ENCODE results near the gene PHLPP2. TPM values are rescaled to one million over a fixed set of nuclear protein-coding genes. Genes with fewer than 3 reads are reported as not detected.

Gene PHLPP2
- polyA plus RNA-seq, 4 donors = 8.8 to 11.8 (median 10.0) TPM

DNA sequence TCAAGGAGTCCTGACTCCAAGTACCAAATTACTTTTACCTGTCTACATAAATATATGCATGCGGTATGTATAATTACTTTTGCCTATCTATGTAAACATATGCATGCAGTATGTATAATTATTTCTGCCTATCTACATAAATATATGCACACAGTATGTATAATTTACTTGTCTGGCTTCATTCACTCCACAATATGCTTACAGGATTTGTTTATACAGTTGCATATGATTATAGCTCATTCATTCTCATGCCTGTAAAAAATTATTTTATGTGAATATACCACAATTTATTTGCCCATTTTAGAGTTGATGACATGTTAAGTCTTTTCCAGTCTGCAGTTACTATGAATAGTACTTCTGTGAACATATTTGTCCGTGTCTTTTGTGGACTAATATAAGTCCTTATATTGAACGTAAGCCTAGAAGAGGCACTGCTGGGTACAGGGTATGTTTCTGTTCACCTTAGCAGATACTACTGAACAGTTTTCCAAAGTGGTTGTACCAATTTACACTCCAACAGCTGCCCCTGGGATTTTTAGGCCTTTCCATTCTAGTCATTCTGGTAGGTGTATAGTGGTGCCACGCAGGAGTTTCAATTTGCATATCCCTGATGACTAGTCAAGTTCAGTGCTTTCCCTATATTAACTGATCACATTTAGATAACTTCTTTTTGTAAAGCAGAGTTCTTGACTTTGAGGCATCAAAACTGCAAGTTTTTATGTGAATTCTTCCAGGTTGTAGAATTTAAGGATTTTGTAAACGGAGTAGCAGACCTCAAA is 51.5 kb downstream of the PHLPP2 start:
- no peak for DNase-seq (ENCODE audit: low read depth in 4 of 4, low spot score in 3 of 4)

GRCh38 chr16:71672125-71672524 is 52.4 kb downstream of the PHLPP2 start:
- no peak for DNase-seq (ENCODE audit: low read depth in 4 of 4, low spot score in 3 of 4)

DNA sequence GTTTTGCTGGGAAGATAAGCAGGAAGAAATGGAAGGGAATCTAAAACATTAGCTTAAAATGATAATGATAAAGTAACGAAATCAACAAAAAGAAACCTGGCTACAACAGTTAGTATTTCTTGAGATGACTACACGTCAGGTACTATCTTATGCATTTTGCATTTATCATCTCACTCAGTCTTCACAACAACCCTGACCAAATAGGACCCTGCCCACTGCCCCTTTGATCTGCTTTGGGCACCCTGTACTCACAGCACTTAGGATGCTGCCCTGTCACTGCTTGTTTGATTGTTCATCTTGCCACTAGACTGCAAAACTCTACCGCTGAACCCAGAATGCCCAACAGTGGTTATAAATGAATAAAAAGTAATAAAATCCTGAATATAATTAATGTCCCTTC is 53.3 kb downstream of the PHLPP2 start:
- DNase-seq (ENCODE audit: low read depth in 4 of 4, low spot score in 3 of 4) = no peak

- peak in 1 of 4 donors; percentile 16 for DNase-seq (ENCODE audit: low read depth in 4 of 4, low spot score in 3 of 4)
Measured at GRCh38 chr16:71670537-71670936, 54.0 kb downstream of the PHLPP2 start.

DNA sequence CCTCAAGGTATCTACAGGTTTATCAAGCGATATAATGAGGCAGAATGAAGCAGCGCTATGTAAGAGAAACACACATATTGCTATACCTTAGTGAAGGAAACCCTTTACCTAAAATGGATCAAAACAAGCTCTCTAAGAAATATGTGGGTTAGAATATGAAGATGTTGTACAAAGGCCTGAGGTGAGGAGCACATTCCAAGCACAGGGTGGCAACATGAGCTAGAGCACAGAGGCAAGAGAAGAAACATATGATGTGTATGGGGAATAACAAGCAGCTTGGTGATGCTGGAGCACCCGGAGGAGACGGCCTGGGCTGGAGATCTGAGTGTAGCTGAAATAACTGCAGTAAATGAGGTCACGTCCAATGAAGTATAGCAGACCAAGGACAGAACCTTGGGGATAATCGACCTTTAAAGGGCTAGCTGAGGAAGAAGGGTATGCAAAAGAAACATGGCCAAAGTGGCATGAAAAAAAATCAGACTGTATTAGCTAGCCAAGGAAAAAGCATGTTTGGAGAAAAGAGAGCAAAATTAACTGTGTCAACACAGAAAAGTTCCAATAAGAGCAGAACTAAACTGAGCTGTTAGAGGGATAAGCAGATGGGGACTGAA is 54.5 kb downstream of the PHLPP2 start:
- DNase-seq (ENCODE audit: low read depth in 4 of 4, low spot score in 3 of 4) = no peak

GRCh38 chr16:71666928-71667707 is 57.4 kb downstream of the PHLPP2 start:
- no peak for DNase-seq (ENCODE audit: low read depth in 4 of 4, low spot score in 3 of 4)

DNA sequence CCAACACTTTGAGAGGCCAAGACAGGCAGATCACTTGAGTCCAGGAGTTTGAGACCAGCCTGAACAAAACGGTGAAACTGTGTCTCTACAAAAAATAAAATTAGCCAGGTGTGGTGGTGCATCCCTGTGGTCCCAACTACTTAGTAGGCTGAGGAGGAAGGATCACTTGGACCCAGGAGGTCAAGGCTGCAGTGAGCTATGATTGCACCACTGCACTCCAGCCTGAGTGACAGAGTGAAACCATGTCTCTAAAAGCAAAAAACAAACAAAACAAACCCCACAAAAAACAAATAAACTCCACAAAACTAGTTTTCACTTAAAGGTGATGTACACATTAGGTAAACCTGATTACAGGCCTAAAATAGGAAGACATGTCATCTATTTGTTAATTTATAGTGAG is 58.2 kb downstream of the PHLPP2 start:
- DNase-seq (ENCODE audit: low read depth in 4 of 4, low spot score in 3 of 4) = no peak

DNA sequence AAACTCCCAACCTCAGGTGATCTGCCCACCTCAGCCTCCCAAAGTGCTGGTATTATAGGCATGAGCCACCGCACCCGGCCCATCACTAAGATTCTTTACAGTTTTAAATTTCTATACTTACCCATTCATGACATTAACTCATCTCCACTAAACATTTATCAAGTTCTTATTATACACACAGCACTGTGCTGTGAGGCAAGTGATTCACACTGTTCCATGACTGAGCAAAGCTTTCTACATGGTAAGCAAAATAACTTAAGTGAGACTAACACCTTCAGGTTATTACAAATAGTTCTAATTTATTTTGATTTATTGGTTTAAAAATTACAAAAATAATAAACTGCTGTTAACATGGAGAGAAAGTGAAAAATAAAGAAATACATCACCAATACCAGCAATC is 65.0 kb downstream of the PHLPP2 start:
- DNase-seq (ENCODE audit: low read depth in 4 of 4, low spot score in 3 of 4) = no peak

DNA sequence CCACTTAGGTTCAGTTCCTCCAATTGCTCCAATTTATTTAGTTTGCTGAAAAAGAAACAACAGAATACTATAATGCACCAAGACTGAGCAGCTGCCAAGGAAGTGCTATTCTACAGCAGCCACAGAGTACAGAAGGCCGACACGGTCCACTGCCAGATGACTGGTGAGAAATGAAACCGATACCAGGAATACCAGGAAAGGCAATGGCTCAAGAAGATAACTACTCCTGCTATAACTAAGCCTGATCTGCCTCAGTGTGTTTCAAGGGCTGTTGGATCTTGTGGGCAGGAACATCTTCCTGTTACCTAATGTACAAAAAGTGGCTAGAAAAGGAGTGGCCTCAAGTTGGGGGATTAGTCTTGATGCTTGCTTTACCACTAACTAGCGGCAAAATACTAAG is 65.7 kb downstream of the PHLPP2 start:
- DNase-seq (ENCODE audit: low read depth in 4 of 4, low spot score in 3 of 4) = peak; percentile 5 to 24 (median 14)

DNA sequence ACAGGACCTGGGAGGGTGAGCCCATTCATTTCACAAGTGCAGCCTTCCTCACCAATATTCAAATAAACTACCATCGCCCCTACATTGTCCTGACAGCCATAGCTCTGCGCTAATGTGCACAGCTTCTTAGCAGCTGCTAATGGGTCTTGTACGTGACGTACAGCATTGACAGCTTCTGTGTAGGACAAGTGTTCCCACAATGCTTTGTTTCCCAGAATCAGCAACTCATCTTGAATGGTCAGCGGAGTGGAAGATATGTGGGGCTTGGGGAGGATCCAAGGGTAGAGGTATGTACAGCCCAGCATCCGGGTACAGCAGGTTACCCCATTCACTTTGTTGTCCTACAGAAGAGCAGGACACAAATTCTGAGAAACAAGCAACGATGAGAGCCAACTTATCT is 74.8 kb downstream of the PHLPP2 start:
- DNase-seq (ENCODE audit: low read depth in 4 of 4, low spot score in 3 of 4) = no peak

DNA sequence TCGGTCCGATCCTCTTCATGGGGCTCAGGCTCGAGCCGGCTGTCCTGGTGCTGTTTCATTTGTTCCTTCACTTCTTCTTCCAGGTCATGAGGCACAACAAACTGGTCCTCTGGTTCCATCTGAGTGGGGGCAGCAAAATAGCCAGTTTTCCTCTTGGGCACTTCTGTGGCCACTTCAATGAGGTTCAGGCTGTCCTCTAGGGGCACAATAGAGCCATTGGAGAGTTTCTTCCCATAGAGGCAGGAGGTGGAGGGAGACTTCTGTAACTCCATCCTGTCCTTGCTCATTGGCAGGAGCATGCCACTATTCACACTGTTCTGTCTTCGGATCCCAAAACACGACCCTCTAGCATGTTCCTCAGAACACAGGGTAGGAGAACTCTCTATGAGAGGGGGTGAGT is 75.6 kb downstream of the PHLPP2 start:
- DNase-seq (ENCODE audit: low read depth in 4 of 4, low spot score in 3 of 4) = no peak

DNA sequence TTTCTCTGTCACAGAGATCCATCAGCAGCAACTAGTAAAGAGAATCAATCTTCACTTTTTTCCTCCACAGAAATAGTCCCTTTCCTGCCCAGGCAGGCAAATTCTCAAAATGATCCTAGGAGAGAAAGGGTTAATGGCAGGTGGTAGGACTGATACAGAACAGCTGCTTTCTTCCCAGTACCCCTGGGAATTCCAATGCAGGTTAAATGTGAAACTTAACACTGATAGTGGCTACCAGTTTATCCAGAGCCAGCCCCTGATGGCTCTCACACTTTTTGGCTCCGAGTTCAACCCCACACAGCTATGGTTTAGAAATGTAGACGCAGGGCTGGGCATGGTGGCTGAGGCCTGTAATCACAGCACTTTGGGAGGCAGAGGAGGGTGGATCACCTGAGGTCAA is 76.3 kb downstream of the PHLPP2 start:
- DNase-seq (ENCODE audit: low read depth in 4 of 4, low spot score in 3 of 4) = no peak

- DNase-seq (ENCODE audit: low read depth in 4 of 4, low spot score in 3 of 4) = no peak
Measured at GRCh38 chr16:71647391-71647790, 77.1 kb downstream of the PHLPP2 start.

- no peak for DNase-seq (ENCODE audit: low read depth in 4 of 4, low spot score in 3 of 4)
Measured at GRCh38 chr16:71645450-71645849, 79.1 kb downstream of the PHLPP2 start.

- DNase-seq (ENCODE audit: low read depth in 4 of 4, low spot score in 3 of 4) = no peak
Measured at GRCh38 chr16:71637398-71637797, 87.1 kb downstream of the PHLPP2 start.

GRCh38 chr16:71635632-71636031 is 88.9 kb downstream of the PHLPP2 start:
- DNase-seq (ENCODE audit: low read depth in 4 of 4, low spot score in 3 of 4) = no peak

GRCh38 chr16:71631776-71632175 is 92.7 kb downstream of the PHLPP2 start:
- DNase-seq (ENCODE audit: low read depth in 4 of 4, low spot score in 3 of 4) = no peak

- DNase-seq (ENCODE audit: low read depth in 4 of 4, low spot score in 3 of 4) = no peak
Measured at GRCh38 chr16:71630808-71631207, 93.7 kb downstream of the PHLPP2 start.

GRCh38 chr16:71629278-71630016 is 95.1 kb downstream of the PHLPP2 start:
- DNase-seq (ENCODE audit: low read depth in 4 of 4, low spot score in 3 of 4) = no peak

GRCh38 chr16:71628810-71629209 is 95.7 kb downstream of the PHLPP2 start:
- no peak for DNase-seq (ENCODE audit: low read depth in 4 of 4, low spot score in 3 of 4)

GRCh38 chr16:71627731-71628181 is 96.7 kb downstream of the PHLPP2 start:
- no peak for DNase-seq (ENCODE audit: low read depth in 4 of 4, low spot score in 3 of 4)
